Rectal smooth muscle tissue (tissue), 1 donor: Measurements from ENCODE around the gene REEP5.

Experiments used
- H3K27ac ChIP-seq: one replicate; pipeline ENCODE4 v1.7.0; 2013; ENCODE audit warnings: low read depth, low read length, inconsistent platforms
- H3K27me3 ChIP-seq: one replicate; pipeline ENCODE4 v1.7.0; 2013; ENCODE audit warnings: low read length; ENCODE audit not compliant: control insufficient read depth, insufficient read depth
- H3K36me3 ChIP-seq: one replicate; pipeline ENCODE4 v1.7.0; 2013; ENCODE audit warnings: low read length; ENCODE audit not compliant: control insufficient read depth, insufficient read depth
- H3K4me1 ChIP-seq: one replicate; pipeline ENCODE4 v1.7.0; 2013; ENCODE audit warnings: low read length; ENCODE audit not compliant: control insufficient read depth, insufficient read depth
- H3K4me3 ChIP-seq: one replicate; pipeline ENCODE4 v1.7.0; 2013; ENCODE audit warnings: low read length
- H3K9ac ChIP-seq: one replicate; pipeline ENCODE4 v1.7.0; 2013; ENCODE audit warnings: low read length

REEP5 gene

DNA sequence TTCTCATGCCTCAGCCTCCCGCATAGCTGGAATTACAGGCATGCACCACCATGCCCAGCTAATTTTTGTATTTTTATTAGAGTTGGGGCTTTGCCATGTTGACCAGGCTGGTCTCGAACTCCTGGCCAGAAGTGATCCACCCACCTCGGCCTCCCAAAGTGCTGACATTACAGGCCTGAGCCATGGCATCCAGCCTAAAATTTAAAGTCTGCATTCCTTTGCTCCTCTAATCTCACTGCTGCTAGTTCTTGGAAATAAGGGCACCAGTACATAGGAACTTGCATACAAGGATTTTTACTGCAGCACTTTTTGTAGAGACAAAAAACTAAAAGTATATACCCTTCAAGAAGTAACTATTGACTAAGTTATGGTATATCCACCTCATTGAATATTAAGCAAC lies 34.6 kb upstream of the REEP5 start:
- Histone ChIP-seq H3K27me3 (no peaks in the 10 kb centered on the region), H3K4me3 (no peak overlapping the region), H3K4me1 (no peaks in the 10 kb centered on the region), H3K27ac (no peak overlapping the region), H3K36me3 (no peaks in the 10 kb centered on the region), H3K9ac (no peak overlapping the region)

DNA sequence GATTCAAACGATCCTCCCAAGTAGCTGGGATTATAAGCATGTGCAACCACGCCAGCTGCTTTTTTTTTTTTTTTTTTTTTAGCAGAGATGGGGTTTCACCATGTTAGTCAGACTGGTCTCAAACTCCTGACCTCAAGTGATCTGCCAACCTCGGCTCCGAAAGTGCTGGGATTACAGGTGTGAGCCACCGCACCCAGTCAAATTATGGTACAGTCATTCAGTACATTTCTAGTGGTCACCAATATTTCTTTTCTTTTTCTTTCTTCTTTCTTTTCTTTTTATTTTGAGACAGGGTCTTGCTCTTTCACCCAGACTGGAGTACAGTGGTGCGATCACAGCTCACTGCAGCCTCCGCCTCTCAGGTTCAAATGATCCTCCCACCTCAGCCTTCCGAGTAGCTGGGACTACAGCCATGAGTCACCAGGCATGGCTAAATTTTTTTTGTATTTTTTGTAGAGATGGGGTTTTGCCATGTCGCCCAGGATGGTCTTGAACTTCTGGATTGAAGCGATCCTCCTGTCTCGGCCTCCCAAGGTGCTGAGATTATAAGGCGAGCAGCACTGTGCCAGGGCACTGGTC lies 29.2 kb upstream of the REEP5 start:
- Histone ChIP-seq H3K27me3 (no peaks in the 10 kb centered on the region), H3K4me3 (no peak overlapping the region), H3K4me1 (no peaks in the 10 kb centered on the region), H3K27ac (no peak overlapping the region), H3K9ac (no peak overlapping the region), H3K36me3 (no peaks in the 10 kb centered on the region)

DNA sequence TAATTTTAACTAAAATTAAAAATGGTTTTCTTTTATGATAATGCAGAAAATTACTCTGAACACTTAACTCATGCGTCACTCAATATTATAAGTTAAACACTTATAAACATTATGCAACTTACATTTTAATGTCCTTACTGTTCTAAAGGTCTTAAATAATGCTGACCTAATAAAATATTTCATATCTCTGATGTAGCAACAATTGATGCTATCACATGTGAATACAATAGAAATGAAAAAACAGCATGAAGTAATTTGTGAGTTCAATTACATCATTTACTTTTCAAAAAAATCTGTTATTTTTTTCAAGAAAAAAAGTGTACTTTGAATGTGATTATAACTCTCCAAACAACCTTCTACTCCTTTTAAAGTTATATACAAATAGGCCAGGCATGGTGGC lies 26.4 kb upstream of the REEP5 start:
- no peak overlapping the region for H3K9ac ChIP-seq
- H3K4me3 ChIP-seq, result no peak overlapping the region
- H3K27ac ChIP-seq, result no peak overlapping the region
- no peaks in the 10 kb centered on the region for H3K36me3 ChIP-seq
- H3K27me3 ChIP-seq, result no peaks in the 10 kb centered on the region
- no peaks in the 10 kb centered on the region for H3K4me1 ChIP-seq

- H3K9ac ChIP-seq, result no peak overlapping the region
- H3K4me3 ChIP-seq, result no peak overlapping the region
- no peaks in the 10 kb centered on the region for H3K27me3 ChIP-seq
- no peaks in the 10 kb centered on the region for H3K36me3 ChIP-seq
- H3K27ac ChIP-seq, result no peak overlapping the region
- H3K4me1 ChIP-seq, result no peaks in the 10 kb centered on the region
Measured at GRCh38 chr5:112940670-112941069, 18.6 kb upstream of the REEP5 start.

- Histone ChIP-seq H3K4me1 (no peaks in the 10 kb centered on the region), H3K27me3 (no peaks in the 10 kb centered on the region), H3K4me3 (no peak overlapping the region), H3K9ac (no peak overlapping the region), H3K27ac (no peak overlapping the region), H3K36me3 (no peaks in the 10 kb centered on the region)
Measured at GRCh38 chr5:112938286-112938685, 16.3 kb upstream of the REEP5 start.

DNA sequence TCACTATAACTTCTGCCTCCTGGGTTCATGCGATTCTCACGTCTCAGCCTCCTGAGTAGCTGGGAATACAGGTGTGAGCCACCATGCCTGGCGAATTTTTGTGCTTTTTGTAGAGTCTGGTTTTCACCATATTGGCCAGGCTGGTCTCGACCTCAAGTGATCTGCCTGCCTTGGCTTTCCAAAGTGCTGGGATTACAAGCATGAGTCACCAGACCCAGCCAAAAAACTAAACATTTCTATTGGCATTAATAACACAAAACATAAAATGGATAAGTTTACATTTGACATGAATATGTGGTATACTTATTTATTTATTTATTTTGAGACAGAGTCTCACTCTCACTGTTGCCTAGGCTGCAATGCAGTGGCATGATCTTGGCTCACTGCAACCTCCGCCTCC lies 13.6 kb upstream of the REEP5 start:
- no peak overlapping the region for H3K9ac ChIP-seq
- H3K4me3 ChIP-seq, result no peak overlapping the region
- no peaks in the 10 kb centered on the region for H3K4me1 ChIP-seq
- no peak overlapping the region for H3K27ac ChIP-seq
- no peaks in the 10 kb centered on the region for H3K27me3 ChIP-seq
- H3K36me3 ChIP-seq, result no peaks in the 10 kb centered on the region

DNA sequence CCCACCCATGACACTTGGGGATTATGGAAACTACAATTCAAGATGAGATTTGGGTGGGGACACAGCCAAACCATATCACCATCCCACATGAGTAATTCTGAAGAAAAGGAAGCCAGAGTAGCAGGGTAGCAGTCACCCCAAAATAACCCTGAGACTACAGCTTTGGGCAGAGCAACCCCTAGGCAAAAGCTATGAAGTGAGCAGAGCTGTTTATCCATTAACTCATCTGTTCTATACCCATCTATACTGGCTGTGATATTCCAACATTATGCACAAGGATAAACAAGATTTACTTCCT lies 12.3 kb upstream of the REEP5 start:
- H3K9ac ChIP-seq, result no peak overlapping the region

DNA sequence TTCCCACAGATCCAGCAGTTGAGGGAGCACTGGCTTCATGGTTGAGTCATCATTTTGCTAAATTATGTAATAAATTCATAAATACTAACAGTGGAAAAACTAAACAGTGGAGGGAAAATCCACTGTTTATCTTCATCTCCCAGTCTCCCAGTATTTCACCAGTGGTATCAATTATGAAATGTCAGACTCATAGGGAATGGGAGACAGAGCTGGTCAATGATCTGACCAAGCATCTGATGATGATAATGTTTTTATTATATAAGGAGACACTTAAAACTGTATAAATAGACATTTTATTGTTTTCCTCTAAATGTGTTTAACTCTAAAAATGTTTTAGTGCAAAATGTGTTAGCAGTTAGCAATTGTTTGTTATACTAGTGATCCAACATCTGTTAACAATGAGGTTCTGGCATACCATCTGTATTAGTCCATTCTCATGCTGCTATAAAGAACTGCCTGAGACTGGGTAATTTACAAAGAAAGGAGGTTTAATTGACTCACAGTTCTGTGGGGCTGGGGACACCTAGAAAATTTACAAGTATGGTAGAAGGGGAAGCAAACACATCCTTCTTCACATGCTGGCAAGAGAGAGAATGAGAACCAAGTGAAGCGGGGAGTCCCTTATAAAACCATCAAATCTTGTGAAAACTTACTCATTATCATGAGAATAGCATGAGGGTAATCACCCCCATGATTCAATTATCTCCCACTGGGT lies 11.8 kb upstream of the REEP5 start:
- H3K27me3 ChIP-seq, result no peaks in the 10 kb centered on the region
- no peak overlapping the region for H3K9ac ChIP-seq
- H3K4me3 ChIP-seq, result no peak overlapping the region
- no peaks in the 10 kb centered on the region for H3K36me3 ChIP-seq
- H3K4me1 ChIP-seq, result no peaks in the 10 kb centered on the region
- no peak overlapping the region for H3K27ac ChIP-seq

More for the DNA sequence above, 12.3 kb upstream of the REEP5 start:
- Histone ChIP-seq H3K4me1 (no peaks in the 10 kb centered on the region), H3K27me3 (no peaks in the 10 kb centered on the region), H3K27ac (no peak overlapping the region), H3K36me3 (no peaks in the 10 kb centered on the region), H3K4me3 (no peak overlapping the region)

DNA sequence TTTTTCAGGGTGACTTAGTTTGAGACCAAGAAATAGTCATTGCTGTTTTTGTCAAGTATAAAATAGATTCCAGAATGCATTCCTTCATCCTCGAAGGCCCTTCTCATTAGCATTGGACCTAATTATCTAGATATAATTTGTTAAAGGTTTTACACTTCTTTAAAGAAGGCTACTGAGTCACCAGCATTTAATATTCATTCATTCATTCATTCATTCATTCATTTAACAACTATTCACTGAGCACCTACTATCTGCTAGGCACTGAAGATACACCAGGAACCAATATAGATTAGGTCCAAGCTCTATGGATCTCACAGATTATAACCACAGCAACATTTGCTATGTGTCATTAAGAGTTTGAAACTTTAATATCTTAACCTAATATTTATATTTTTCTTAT lies 11.1 kb upstream of the REEP5 start:
- H3K36me3 ChIP-seq, result no peaks in the 10 kb centered on the region
- H3K4me3 ChIP-seq, result no peak overlapping the region
- no peak overlapping the region for H3K9ac ChIP-seq
- H3K27me3 ChIP-seq, result no peaks in the 10 kb centered on the region
- no peaks in the 10 kb centered on the region for H3K4me1 ChIP-seq
- no peak overlapping the region for H3K27ac ChIP-seq

- H3K9ac ChIP-seq, result no peak overlapping the region
- H3K36me3 ChIP-seq, result no peaks in the 10 kb centered on the region
- H3K4me3 ChIP-seq, result no peak overlapping the region
- H3K27ac ChIP-seq, result no peak overlapping the region
- H3K4me1 ChIP-seq, result no peaks in the 10 kb centered on the region
- H3K27me3 ChIP-seq, result no peaks in the 10 kb centered on the region
Measured at GRCh38 chr5:112931473-112931872, 9.4 kb upstream of the REEP5 start.

- no peak overlapping the region for H3K9ac ChIP-seq
- H3K36me3 ChIP-seq, result no peaks in the 10 kb centered on the region
- H3K4me3 ChIP-seq, result no peak overlapping the region
- H3K27ac ChIP-seq, result no peak overlapping the region
- H3K4me1 ChIP-seq, result no peaks in the 10 kb centered on the region
- no peaks in the 10 kb centered on the region for H3K27me3 ChIP-seq
Measured at GRCh38 chr5:112930082-112930344, 8.0 kb upstream of the REEP5 start.

- Histone ChIP-seq H3K27me3 (no peaks in the 10 kb centered on the region), H3K36me3 (no peaks in the 10 kb centered on the region), H3K4me3 (no peak overlapping the region), H3K4me1 (no peaks in the 10 kb centered on the region), H3K27ac (no peak overlapping the region), H3K9ac (no peak overlapping the region)
Measured at GRCh38 chr5:112929336-112930081, 7.5 kb upstream of the REEP5 start.

- H3K4me1 ChIP-seq, result peaks cover 10% of the 10 kb centered on the region
- no peak overlapping the region for H3K4me3 ChIP-seq
- no peaks in the 10 kb centered on the region for H3K27me3 ChIP-seq
- H3K27ac ChIP-seq, result no peak overlapping the region
- no peaks in the 10 kb centered on the region for H3K36me3 ChIP-seq
- no peak overlapping the region for H3K9ac ChIP-seq
Measured at GRCh38 chr5:112923988-112924387, 2.0 kb upstream of the REEP5 start.
